HT1080 (cell line): ENCODE data around the gene CENPF. TPM values are rescaled to one million over a fixed set of nuclear protein-coding genes. Genes with fewer than 3 reads are reported as not detected.
"Not testable (repeated sequence)": the region's sequence is repeated elsewhere in the genome, so short reads cannot be mapped to it uniquely, and the experiment has no call there.

Experiments used
- DNase-seq: peaks from one replicate; pipeline ENCODE4 v3.0.0-alpha.2; 2015; ENCODE audit warnings: low read depth
- total RNA-seq: library from RNA; depleted of rRNA; stranded (reverse); fragments of >200 nt; shearing (Covaris generic); gene quantifications from 2 replicates; pipeline ENCODE4 v1.2.3, GENCODE V29; 2014

Gene CENPF
- total RNA-seq, 1 experiment from 2014 or later: 67.4 TPM

- DNase-seq: peak; percentile 39
Observed at GRCh38 chr1:214582289-214582891, 20.6 kb upstream of the CENPF start.

- no peak for DNase-seq
Observed at GRCh38 chr1:214583113-214583512, 19.9 kb upstream of the CENPF start.

- peak; percentile 34 for DNase-seq
Observed at GRCh38 chr1:214583824-214584554, 19.0 kb upstream of the CENPF start.

- DNase-seq: peak; percentile 79
Observed at GRCh38 chr1:214584805-214585766, 17.9 kb upstream of the CENPF start.

DNA sequence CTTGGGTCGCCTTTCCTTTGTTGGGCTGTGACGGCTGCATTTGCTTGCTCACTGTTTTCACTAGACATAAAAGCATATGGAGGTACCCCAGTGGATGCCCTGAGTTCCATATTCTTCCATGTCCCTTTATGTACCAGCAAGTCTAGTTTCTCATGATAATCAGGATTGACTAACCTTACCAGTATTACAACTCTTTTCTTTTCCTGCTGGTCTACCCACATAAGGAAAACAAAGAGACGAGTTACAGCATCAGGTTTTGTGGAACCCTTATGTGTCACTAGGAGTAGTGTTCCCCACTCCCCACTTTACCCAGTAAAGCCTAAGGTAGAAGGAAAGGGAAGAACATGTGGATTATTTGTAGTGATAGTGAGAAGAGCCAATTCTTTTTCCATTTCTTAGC lies 16.4 kb upstream of the CENPF start:
- no peak for DNase-seq

DNA sequence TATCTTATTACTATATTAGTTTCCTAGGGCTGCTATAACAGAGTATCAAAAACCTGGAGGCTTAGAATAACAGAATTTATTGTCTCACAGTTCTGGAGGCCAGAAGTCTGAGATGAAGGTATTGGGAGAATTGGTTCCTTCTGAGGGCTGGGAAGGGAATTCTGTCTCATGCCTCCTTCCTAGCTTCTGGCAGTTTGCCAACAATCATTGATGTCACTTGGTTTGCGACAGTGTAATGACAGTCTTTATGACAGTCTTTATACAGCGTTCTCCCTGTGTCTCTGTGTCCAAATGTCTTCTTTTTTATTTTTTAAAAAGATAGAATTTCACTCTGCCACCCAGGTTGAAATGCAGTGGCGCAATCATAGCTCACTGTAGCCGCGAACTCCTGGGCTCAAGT lies 15.8 kb upstream of the CENPF start:
- no peak for DNase-seq

- peak; percentile 55 for DNase-seq
Observed at GRCh38 chr1:214588963-214589597, 13.9 kb upstream of the CENPF start.

GRCh38 chr1:214590696-214591095 lies 12.3 kb upstream of the CENPF start:
- no peak for DNase-seq

DNA sequence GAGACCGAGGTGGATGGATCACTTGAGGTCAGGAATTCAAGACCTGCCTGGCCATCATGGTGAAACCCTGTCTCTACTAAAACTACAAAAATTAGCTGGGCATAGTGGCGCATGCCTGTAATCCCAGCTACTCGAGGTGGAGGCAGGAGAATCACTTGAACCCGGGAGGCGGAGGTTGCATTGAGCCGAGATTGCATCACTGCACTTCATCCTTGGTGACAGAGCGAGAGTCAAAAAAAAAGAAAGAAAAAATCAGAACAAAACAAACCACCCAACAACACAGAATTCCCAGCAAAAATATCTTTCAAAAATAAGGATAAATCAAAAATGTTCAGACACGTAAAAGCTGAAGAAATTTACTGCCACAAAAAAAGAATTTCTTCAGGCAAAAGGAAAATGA lies 11.1 kb upstream of the CENPF start:
- not testable (repeated sequence) for DNase-seq

- no peak for DNase-seq
Observed at GRCh38 chr1:214593158-214593557, 9.8 kb upstream of the CENPF start.

GRCh38 chr1:214603819-214604252 lies 841 bp downstream of the CENPF start:
- peak; percentile 25 for DNase-seq

DNA sequence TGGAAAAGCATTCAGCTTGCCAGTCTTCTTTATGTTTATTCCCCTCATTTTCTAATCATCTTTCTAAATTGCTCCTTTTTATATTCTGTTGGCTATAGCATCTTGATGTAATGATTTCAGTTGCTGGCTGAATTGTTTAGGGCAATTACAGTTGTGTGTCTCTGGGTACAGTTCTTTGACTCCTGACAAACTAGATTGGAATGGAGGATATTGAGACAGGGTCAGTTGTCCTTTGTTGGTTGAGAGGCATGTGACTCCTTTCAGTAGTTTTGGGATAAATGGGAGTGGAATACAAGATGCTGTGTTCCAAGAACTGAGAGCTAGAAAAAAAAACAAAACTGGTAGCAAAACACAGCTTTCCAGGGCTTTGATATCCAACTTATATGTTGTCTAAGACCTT lies 1.5 kb downstream of the CENPF start:
- DNase-seq: peak; percentile 52

DNA sequence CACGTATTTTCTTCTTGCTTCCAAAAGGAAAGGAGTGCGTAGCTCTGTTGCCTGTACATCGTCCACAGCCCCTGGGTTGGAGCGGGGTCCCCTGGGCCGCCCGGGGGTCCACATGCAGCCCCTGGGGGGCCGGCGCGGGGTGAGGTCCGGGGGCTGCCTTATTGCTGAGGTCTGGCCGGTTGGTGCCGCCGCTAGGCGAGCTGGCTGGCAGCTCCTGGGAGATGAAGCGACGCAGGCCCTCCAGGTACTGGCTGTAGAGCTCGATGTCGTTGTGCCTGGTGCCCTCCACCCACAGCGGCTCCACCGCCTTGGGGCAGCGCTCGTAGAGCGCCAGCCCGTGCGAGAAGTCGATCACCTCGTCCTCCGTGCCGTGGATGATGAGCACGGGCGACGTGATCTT lies 2.5 kb downstream of the CENPF start:
- DNase-seq: not testable (repeated sequence)

DNA sequence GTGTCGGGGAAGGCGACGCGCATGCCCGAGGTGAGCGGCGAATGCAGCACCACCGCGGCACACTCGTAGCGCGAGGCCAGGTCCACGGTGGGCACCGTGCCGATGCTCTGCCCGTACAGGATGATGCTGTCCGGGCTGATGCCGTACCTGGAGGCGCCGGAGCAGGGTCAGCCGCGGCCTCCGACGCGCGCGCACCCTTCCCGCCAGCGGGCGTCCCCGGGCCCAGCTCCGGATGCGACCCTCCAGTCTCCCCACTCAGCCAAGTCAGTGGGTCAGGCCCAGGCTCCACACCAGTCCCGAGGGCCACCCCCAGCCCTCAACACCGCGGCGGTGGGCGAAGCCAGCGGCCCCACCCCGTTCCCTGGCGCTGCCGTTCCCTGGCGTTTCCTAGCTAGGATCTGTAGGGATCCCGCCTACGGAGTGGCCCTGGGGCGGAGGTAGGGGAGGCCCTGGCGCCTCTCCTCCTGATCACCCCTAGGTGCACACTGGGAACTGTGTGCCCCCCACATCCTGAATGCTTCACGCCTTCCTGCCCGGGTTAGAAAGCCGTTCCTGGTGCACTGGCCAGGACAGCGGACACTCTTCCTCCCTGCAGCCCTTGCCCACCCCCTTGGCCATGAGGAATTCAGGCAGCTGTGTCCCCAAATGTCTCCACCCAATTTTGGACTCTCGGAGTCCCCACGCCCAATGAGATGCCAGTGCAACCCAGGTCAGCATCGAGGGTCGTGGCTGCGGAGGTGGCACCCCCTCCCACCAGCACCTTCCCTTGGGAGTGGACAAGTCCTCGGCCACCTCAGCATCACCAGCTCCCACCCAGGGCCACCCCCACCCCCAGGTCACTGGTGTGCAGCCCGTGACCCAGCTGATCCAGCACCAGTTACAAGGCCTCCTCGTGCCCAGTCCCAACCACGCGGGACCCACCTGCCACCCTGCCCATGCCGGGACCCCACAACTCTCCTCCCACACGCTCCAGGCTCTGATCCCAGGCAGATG lies 3.2 kb downstream of the CENPF start:
- not testable (repeated sequence) for DNase-seq

DNA sequence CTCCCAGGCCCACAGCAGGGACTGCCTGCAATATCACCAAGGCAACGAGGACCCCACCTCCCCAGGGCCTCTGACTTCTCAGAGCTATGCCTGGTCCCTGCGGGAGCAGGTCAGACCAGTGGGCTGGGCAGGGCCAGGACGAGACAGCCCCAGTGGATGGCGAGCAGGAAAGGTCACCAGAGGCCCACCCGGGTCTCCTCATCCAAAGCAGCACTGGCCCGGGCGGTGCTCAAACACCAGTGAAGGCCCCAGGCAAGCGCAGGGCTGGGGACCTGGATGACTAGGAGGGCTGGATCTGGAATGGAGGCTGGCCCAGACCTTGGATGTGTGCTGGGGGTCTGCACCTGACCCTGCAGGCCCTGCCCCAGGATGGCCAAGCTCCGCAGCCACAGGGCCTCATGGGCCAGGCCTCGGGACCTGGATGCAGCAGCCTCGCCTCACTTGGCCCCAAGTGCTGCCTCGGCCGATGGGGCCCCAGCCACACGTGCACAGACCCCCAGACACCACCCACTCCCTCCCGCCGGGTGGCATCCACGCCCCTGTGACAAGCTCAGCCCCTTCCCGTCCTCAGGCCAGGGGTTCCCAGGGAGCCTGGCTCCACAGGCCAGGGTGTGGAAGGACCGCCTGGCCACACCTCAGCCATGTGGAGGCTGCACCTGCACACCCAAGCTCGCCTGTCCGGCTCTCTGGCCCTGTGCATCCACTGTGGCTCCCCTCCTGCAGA lies 4.7 kb downstream of the CENPF start:
- not testable (repeated sequence) for DNase-seq

DNA sequence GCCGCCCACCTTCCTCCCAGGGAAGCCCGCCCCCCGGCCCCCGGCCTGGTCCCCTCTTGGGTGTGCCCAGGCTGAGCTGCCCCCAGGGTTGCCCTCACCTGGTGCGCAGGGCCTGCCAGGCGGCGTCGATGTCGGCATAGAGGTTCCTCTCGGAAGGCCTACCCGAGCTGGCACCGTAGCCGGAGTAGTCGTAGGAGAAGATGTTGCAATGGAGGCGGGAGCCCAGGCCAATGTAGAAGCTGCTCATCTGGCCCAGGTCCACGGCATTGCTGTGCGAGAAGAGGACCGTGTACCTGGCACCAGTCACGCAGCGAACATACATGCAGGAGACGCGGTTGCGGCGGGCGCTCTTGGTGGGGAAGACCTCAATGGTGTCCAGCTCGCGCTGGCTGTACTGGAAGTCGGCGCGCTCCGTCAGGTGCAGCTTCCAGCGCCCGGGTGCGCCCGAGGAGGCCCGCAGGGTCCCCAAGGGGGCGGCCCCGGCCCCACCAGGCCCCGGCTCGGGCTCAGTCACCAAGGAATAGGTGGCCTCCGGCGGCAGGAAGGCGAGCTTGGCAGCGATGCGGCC lies 5.3 kb downstream of the CENPF start:
- not testable (repeated sequence) for DNase-seq

- not testable (repeated sequence) for DNase-seq
Observed at GRCh38 chr1:214608817-214609216, 5.8 kb downstream of the CENPF start.

DNA sequence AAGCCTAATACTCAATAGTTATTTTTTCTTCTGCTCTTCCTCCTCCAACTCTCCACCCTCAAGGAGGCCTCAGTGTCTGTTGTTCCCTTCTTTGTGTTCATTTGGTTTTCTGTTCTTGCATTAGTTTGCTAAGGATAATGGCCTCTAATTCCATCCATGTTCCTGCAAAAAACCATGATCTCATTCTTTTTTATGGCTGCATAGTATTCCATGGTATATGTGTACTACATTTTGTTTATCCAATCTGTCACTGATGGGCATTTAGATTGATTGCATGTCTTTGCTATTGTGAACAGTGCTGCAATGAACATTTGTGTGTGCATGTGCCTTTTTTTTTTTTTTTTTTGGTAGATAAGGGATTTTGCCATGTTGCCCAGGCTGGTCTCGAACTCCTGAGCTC lies 6.7 kb downstream of the CENPF start:
- no peak for DNase-seq

DNA sequence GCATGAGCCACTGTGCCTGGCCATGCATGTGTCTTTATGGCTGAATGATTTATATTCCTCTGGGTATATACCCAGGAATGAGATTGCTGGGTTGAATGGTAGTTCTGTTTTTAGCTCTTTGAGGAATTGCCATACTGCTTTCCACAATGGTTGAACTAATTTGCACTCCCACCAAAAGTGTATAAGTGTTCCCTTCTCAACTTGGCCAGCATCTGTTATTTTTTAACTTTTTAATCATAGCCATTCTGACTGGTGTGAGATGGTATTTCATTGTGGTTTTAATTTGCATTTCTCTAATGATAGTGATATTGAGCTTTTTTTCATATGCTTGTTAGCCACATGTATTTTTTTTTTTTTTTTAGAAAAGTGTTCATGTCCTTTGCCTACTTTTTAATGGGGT lies 7.1 kb downstream of the CENPF start:
- DNase-seq: not testable (repeated sequence)
